HepG2 (cell line): ENCODE results near the gene PSMB8. TPM values are rescaled to one million over a fixed set of nuclear protein-coding genes. Genes with fewer than 3 reads are reported as not detected.
A peak's percentile ranks its signal among the peaks of the same experiment; 100 is the strongest.

Source experiments
- CBX5 ChIP-seq: sonication (generic); formaldehyde crosslinking; IDR thresholded peaks from 2 replicates; pipeline ENCODE4 v1.4.0; 2020; ENCODE audit warnings: missing genetic modification reagents, borderline replicate concordance
- HDAC6 ChIP-seq: fragments of 200-600 bp; sonication (generic); IDR thresholded peaks from 2 replicates; pipeline ENCODE4 v1.7.0; 2017; ENCODE audit warnings: mild to moderate bottlenecking, antibody characterized with exemption, low read length, low read depth
- HIVEP1 ChIP-seq: sonication (generic); formaldehyde crosslinking; IDR thresholded peaks from 2 replicates; pipeline ENCODE4 v1.4.0; 2020; ENCODE audit warnings: mild to moderate bottlenecking, missing genetic modification reagents
- JUND ChIP-seq: sonication (generic); formaldehyde crosslinking; IDR thresholded peaks from 2 replicates; pipeline ENCODE4 v1.8.0; 2022; ENCODE audit warnings: mild to moderate bottlenecking, missing genetic modification reagents
- KDM5B ChIP-seq: sonication (generic); formaldehyde crosslinking; IDR thresholded peaks from 2 replicates; pipeline ENCODE4 v1.4.0; 2020; ENCODE audit warnings: missing genetic modification reagents, mild to moderate bottlenecking, borderline replicate concordance
- XBP1 ChIP-seq: sonication (generic); formaldehyde crosslinking; IDR thresholded peaks from 2 replicates; pipeline ENCODE4 v1.5.0; 2020; ENCODE audit warnings: missing genetic modification reagents
- ZNF484 ChIP-seq: sonication (generic); formaldehyde crosslinking; IDR thresholded peaks from 2 replicates; pipeline ENCODE4 v1.5.1; 2020; ENCODE audit warnings: mild to moderate bottlenecking, low read depth, missing genetic modification reagents, borderline replicate concordance
- ZNF510 ChIP-seq: sonication (generic); formaldehyde crosslinking; IDR thresholded peaks from 2 replicates; pipeline ENCODE4 v1.4.0; 2020; ENCODE audit warnings: low read depth, mild to moderate bottlenecking, missing genetic modification reagents
- ZNF7 ChIP-seq: IDR thresholded peaks from 2 replicates; pipeline ENCODE4 v1.6.1; 2016; ENCODE audit warnings: missing biosample characterization, missing genetic modification reagents
- polyA plus RNA-seq, 8 experiments: library from polyadenylated mRNA; depleted of rRNA in 3 of 8; stranded (reverse) in 7 of 8; unstranded in 1 of 8; fragments of >200 nt; fragmentation: Illumina TruSeq in 4 of 8; extraction: Trizol in 4 of 8; gene quantifications; 2 replicates each; pipeline versions ENCODE4 v1.2.1 to v1.2.3, GENCODE V29; 2011 to 2016; ENCODE audit warnings: low read depth in 4 of 8, missing spikeins in 1 of 8, mixed read lengths in 1 of 8; ENCODE audit not compliant: insufficient read depth in 1 of 8
- total RNA-seq, 5 experiments: library from RNA; depleted of rRNA; stranded (reverse); fragments of >200 nt; fragmentation: Illumina TruSeq; extraction: Trizol; gene quantifications; 2 replicates each; pipeline ENCODE4 v1.2.3, GENCODE V29; 2016; ENCODE audit warnings: low read depth in 1 of 5
- TF ChIP-seq, protein P1 (sequence below): sonication (generic); formaldehyde crosslinking; IDR thresholded peaks from 2 replicates; pipeline ENCODE4 v1.5.1; 2020; ENCODE audit warnings: mild to moderate bottlenecking, missing genetic modification reagents, borderline replicate concordance
- TF ChIP-seq, protein P2 (sequence below): sonication (generic); formaldehyde crosslinking; IDR thresholded peaks from 2 replicates; pipeline ENCODE4 v1.9.0; 2021; ENCODE audit warnings: missing genetic modification reagents, borderline replicate concordance
- TF ChIP-seq, protein P3 (sequence below): sonication (generic); formaldehyde crosslinking; IDR thresholded peaks from 2 replicates; pipeline ENCODE4 v1.5.0; 2020; ENCODE audit warnings: mild to moderate bottlenecking, missing genetic modification reagents, borderline replicate concordance
- TF ChIP-seq, protein P4 (sequence below): sonication (generic); formaldehyde crosslinking; IDR thresholded peaks from 2 replicates; pipeline ENCODE4 v1.5.0; 2020; ENCODE audit warnings: mild to moderate bottlenecking, missing genetic modification reagents

The PSMB8 gene
- total and polyA plus RNA-seq, 2 of the 13 experiments (the other 11 are each of a cell fraction or from before 2014, with no cell fraction given): 30.7 to 64.7 TPM

DNA sequence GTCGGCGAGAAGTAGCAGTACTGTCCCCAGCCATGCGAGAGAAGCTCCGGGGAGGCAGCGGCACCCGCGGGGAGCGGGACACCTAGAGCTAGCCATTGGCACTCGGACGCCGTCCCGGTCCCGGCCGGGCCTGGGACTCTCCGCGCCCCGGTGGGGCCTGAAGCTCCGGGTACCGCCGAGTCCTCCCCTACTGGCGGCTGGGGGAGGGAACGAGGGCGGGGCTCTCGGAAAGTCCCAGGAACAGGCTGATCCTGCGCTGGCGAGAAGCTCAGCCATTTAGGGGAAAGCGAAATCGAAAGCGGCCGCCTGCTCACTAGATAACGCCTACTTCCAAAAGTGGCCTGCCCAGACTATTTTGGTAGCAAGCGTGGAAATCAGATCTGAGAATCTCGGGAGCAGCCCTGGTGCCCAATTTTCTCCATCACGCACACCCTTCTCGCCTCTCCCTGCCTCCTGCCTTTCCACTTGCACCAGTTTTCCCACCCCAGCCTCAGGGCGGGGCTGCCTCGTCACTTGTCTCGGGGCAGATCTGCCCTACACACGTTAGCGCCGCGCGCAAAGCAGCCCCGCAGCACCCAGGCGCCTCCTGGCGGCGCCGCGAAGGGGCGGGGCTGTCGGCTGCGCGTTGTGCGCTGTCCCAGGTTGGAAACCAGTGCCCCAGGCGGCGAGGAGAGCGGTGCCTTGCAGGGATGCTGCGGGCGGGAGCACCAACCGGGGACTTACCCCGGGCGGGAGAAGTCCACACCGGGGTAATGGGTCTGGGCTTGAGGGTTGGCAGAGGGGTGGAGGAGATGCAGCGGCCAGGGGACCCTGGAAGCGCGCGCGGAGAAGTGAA lies 9.9 kb upstream of the PSMB8 start, which contains the start of the genes PSMB9 and TAP1 (continued):
- TF ChIP-seq, protein P1, sequence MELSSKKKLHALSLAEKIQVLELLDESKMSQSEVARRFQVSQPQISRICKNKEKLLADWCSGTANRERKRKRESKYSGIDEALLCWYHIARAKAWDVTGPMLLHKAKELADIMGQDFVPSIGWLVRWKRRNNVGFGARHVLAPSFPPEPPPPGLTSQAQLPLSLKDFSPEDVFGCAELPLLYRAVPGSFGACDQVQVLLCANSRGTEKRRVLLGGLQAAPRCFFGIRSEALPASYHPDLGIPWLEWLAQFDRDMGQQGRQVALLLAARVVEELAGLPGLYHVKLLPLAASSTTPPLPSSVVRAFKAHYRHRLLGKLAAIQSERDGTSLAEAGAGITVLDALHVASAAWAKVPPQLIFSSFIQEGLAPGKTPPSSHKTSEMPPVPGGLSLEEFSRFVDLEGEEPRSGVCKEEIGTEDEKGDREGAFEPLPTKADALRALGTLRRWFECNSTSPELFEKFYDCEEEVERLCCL (CRISPR knock-in tag): no peak; the same call in 1 of the 2 replicates
- TF ChIP-seq KDM5B (CRISPR knock-in tag): peak; percentile 35; the same call in 1 of the 2 replicates
- peak; percentile 56; the same call in 1 of the 2 replicates for TF ChIP-seq ZNF510 (CRISPR knock-in tag)
- TF ChIP-seq CBX5 (CRISPR knock-in tag): peak; percentile 78; the same call in 1 of the 2 replicates
- TF ChIP-seq HIVEP1: no peak; the same call in 1 of the 2 replicates
- TF ChIP-seq HDAC6: no peak
- no peak for TF ChIP-seq JUND (CRISPR knock-in tag)
- TF ChIP-seq ZNF7: no peak
- TF ChIP-seq, protein P2, sequence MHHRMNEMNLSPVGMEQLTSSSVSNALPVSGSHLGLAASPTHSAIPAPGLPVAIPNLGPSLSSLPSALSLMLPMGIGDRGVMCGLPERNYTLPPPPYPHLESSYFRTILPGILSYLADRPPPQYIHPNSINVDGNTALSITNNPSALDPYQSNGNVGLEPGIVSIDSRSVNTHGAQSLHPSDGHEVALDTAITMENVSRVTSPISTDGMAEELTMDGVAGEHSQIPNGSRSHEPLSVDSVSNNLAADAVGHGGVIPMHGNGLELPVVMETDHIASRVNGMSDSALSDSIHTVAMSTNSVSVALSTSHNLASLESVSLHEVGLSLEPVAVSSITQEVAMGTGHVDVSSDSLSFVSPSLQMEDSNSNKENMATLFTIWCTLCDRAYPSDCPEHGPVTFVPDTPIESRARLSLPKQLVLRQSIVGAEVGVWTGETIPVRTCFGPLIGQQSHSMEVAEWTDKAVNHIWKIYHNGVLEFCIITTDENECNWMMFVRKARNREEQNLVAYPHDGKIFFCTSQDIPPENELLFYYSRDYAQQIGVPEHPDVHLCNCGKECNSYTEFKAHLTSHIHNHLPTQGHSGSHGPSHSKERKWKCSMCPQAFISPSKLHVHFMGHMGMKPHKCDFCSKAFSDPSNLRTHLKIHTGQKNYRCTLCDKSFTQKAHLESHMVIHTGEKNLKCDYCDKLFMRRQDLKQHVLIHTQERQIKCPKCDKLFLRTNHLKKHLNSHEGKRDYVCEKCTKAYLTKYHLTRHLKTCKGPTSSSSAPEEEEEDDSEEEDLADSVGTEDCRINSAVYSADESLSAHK (CRISPR knock-in tag): no peak
- TF ChIP-seq, protein P3, sequence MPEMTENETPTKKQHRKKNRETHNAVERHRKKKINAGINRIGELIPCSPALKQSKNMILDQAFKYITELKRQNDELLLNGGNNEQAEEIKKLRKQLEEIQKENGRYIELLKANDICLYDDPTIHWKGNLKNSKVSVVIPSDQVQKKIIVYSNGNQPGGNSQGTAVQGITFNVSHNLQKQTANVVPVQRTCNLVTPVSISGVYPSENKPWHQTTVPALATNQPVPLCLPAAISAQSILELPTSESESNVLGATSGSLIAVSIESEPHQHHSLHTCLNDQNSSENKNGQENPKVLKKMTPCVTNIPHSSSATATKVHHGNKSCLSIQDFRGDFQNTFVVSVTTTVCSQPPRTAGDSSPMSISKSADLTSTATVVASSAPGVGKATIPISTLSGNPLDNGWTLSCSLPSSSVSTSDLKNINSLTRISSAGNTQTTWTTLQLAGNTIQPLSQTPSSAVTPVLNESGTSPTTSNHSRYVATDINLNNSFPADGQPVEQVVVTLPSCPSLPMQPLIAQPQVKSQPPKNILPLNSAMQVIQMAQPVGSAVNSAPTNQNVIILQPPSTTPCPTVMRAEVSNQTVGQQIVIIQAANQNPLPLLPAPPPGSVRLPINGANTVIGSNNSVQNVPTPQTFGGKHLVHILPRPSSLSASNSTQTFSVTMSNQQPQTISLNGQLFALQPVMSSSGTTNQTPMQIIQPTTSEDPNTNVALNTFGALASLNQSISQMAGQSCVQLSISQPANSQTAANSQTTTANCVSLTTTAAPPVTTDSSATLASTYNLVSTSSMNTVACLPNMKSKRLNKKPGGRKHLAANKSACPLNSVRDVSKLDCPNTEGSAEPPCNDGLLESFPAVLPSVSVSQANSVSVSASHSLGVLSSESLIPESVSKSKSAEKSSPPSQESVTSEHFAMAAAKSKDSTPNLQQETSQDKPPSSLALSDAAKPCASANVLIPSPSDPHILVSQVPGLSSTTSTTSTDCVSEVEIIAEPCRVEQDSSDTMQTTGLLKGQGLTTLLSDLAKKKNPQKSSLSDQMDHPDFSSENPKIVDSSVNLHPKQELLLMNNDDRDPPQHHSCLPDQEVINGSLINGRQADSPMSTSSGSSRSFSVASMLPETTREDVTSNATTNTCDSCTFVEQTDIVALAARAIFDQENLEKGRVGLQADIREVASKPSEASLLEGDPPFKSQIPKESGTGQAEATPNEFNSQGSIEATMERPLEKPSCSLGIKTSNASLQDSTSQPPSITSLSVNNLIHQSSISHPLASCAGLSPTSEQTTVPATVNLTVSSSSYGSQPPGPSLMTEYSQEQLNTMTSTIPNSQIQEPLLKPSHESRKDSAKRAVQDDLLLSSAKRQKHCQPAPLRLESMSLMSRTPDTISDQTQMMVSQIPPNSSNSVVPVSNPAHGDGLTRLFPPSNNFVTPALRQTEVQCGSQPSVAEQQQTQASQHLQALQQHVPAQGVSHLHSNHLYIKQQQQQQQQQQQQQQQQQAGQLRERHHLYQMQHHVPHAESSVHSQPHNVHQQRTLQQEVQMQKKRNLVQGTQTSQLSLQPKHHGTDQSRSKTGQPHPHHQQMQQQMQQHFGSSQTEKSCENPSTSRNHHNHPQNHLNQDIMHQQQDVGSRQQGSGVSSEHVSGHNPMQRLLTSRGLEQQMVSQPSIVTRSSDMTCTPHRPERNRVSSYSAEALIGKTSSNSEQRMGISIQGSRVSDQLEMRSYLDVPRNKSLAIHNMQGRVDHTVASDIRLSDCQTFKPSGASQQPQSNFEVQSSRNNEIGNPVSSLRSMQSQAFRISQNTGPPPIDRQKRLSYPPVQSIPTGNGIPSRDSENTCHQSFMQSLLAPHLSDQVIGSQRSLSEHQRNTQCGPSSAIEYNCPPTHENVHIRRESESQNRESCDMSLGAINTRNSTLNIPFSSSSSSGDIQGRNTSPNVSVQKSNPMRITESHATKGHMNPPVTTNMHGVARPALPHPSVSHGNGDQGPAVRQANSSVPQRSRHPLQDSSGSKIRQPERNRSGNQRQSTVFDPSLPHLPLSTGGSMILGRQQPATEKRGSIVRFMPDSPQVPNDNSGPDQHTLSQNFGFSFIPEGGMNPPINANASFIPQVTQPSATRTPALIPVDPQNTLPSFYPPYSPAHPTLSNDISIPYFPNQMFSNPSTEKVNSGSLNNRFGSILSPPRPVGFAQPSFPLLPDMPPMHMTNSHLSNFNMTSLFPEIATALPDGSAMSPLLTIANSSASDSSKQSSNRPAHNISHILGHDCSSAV (CRISPR knock-in tag): no peak
- no peak for TF ChIP-seq ZNF484 (CRISPR knock-in tag)
- TF ChIP-seq, protein P4, sequence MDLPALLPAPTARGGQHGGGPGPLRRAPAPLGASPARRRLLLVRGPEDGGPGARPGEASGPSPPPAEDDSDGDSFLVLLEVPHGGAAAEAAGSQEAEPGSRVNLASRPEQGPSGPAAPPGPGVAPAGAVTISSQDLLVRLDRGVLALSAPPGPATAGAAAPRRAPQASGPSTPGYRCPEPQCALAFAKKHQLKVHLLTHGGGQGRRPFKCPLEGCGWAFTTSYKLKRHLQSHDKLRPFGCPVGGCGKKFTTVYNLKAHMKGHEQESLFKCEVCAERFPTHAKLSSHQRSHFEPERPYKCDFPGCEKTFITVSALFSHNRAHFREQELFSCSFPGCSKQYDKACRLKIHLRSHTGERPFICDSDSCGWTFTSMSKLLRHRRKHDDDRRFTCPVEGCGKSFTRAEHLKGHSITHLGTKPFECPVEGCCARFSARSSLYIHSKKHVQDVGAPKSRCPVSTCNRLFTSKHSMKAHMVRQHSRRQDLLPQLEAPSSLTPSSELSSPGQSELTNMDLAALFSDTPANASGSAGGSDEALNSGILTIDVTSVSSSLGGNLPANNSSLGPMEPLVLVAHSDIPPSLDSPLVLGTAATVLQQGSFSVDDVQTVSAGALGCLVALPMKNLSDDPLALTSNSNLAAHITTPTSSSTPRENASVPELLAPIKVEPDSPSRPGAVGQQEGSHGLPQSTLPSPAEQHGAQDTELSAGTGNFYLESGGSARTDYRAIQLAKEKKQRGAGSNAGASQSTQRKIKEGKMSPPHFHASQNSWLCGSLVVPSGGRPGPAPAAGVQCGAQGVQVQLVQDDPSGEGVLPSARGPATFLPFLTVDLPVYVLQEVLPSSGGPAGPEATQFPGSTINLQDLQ (CRISPR knock-in tag): 0 out of 2 replicates have a peak, but pooled peaks have one; percentile 6
- TF ChIP-seq XBP1 (CRISPR knock-in tag): no peak
